Bronchial epithelial cell (primary cell): ENCODE measurements around the gene CAMTA1. TPM values are rescaled to one million over a fixed set of nuclear protein-coding genes. Genes with fewer than 3 reads are reported as not detected.

Experiments used
- DNase-seq: peaks from one replicate; pipeline ENCODE4 v3.0.0-alpha.2; 2010; ENCODE audit warnings: low read depth
- FAIRE-seq: peaks from 2 replicates; lab custom pipeline; 2011; peaks lifted over from hg19 to GRCh38; lab: Jason Lieb, UNC
- H3K27me3 ChIP-seq: 2 replicates; pipeline ENCODE4 v1.5.1; 2011; ENCODE audit warnings: low read length; ENCODE audit not compliant: control insufficient read depth, insufficient read depth
- H3K36me3 ChIP-seq: 2 replicates; pipeline ENCODE4 v1.5.1; 2011; ENCODE audit warnings: low read length; ENCODE audit not compliant: control insufficient read depth, insufficient read depth
- H3K4me3 ChIP-seq: 2 replicates; pipeline ENCODE4 v1.5.1; 2011; ENCODE audit warnings: mild to moderate bottlenecking, low read depth, low read length, control low read depth
- CTCF ChIP-seq: IDR thresholded peaks from 2 replicates; pipeline ENCODE4 v1.5.1; 2011; ENCODE audit warnings: mild to moderate bottlenecking, moderate library complexity, low read length, control low read depth, inconsistent platforms; ENCODE audit not compliant: insufficient read depth, severe bottlenecking
- total RNA-seq: library from RNA; depleted of rRNA; stranded (reverse); fragments of >200 nt; gene quantifications from 2 replicates; pipeline ENCODE4 v1.2.1, GENCODE V29; 2014

Gene CAMTA1
- total RNA-seq, 1 donor from 2014 or later = 68.2 TPM

- DNase-seq = no peak
- no peak for FAIRE-seq
Measured at GRCh38 chr1:6782151-6782550, 3.1 kb upstream of the CAMTA1 start.

GRCh38 chr1:6783221-6783620, 2.0 kb upstream of the CAMTA1 start:
- no peak for DNase-seq
- peaks cover 1% of the 10 kb centered on the region for H3K36me3 ChIP-seq
- H3K4me3 ChIP-seq = no peak overlapping the region
- no peak for TF ChIP-seq CTCF
- no peaks in the 10 kb centered on the region for H3K27me3 ChIP-seq
- no peak for FAIRE-seq

More at GRCh38 chr1:6782151-6782550, 3.1 kb upstream of the CAMTA1 start:
- Histone ChIP-seq H3K27me3 (no peaks in the 10 kb centered on the region), H3K36me3 (no peaks in the 10 kb centered on the region), H3K4me3 (no peak overlapping the region)
- no peak for TF ChIP-seq CTCF

GRCh38 chr1:6783936-6784559, 1.2 kb upstream of the CAMTA1 start:
- DNase-seq (peak; percentile 33), FAIRE-seq (no peak)
- no peaks in the 10 kb centered on the region for H3K27me3 ChIP-seq
- peaks cover 1% of the 10 kb centered on the region for H3K36me3 ChIP-seq
- TF ChIP-seq CTCF = no peak
- H3K4me3 ChIP-seq = peak overlapping the region; percentile 76

- TF ChIP-seq CTCF = no peak
- H3K36me3 ChIP-seq = peaks cover 1% of the 10 kb centered on the region
- FAIRE-seq (peak; percentile 52), DNase-seq (peak; percentile 99)
- H3K4me3 ChIP-seq = peak overlapping the region; percentile 76
- no peaks in the 10 kb centered on the region for H3K27me3 ChIP-seq
Measured at GRCh38 chr1:6784560-6785317, 515 bp upstream of the CAMTA1 start.

GRCh38 chr1:6785728-6786505, 663 bp downstream of the CAMTA1 start:
- FAIRE-seq (no peak), DNase-seq (no peak)
- Histone ChIP-seq H3K4me3 (peak overlapping the region; percentile 60), H3K36me3 (peaks cover 1% of the 10 kb centered on the region), H3K27me3 (no peaks in the 10 kb centered on the region)
- peak; percentile 32 for TF ChIP-seq CTCF
